Measurements from ENCODE around the gene MAGI2. TPM values are rescaled to one million over a fixed set of nuclear protein-coding genes. Genes with fewer than 3 reads are reported as not detected.

The MAGI2 gene
- 6.3 TPM for total RNA-seq
- long read RNA-seq, partial matches to known transcripts: 1 of 17 reads
- long read RNA-seq, other reads (novel, unspliced or antisense): 16 of 17 reads

- DNase-seq (ENCODE audit: low spot score): peak; percentile 85
- intact Hi-C loops (cut with DNase I): loop anchor here (5.0 kb wide), 1 partner anchor 46 kb away; no protein-coding TSS in a partner anchor
Observed at GRCh38 chr7:79453558-79454360, at the start of gene MAGI2. MAGI2 (minus strand) TSS chr7:79453667; CDS start chr7:79453320, 347 bp downstream.

- no peak for DNase-seq (ENCODE audit: low spot score)
- intact Hi-C loops (cut with DNase I): no loop called here
Observed at GRCh38 chr7:79502151-79502550, 48.7 kb upstream of the MAGI2 start.

GRCh38 chr7:79500759-79501158 is 47.3 kb upstream of the MAGI2 start:
- intact Hi-C loops (cut with DNase I): no loop called here

GRCh38 chr7:79497728-79498127 is 44.3 kb upstream of the MAGI2 start:
- intact Hi-C loops (cut with DNase I): no loop called here
- no peak for DNase-seq (ENCODE audit: low spot score)

More at GRCh38 chr7:79500759-79501158, 47.3 kb upstream of the MAGI2 start:
- no peak for DNase-seq (ENCODE audit: low spot score)

GRCh38 chr7:79495544-79496272 is 42.2 kb upstream of the MAGI2 start:
- intact Hi-C loops (cut with DNase I): no loop called here
- DNase-seq (ENCODE audit: low spot score): no peak

- no peak for DNase-seq (ENCODE audit: low spot score)
- intact Hi-C loops (cut with DNase I): no loop called here
Observed at GRCh38 chr7:79494046-79494445, 40.6 kb upstream of the MAGI2 start.

- intact Hi-C loops (cut with DNase I): no loop called here
- DNase-seq (ENCODE audit: low spot score): no peak
Observed at GRCh38 chr7:79489371-79489770, 35.9 kb upstream of the MAGI2 start.

GRCh38 chr7:79478386-79478785 is 24.9 kb upstream of the MAGI2 start:
- no peak for DNase-seq (ENCODE audit: low spot score)
- intact Hi-C loops (cut with DNase I): no loop called here

GRCh38 chr7:79475455-79475854 is 22.0 kb upstream of the MAGI2 start:
- no peak for DNase-seq (ENCODE audit: low spot score)
- intact Hi-C loops (cut with DNase I): no loop called here

GRCh38 chr7:79471699-79472098 is 18.2 kb upstream of the MAGI2 start:
- intact Hi-C loops (cut with DNase I): no loop called here
- no peak for DNase-seq (ENCODE audit: low spot score)

- no peak for DNase-seq (ENCODE audit: low spot score)
- intact Hi-C loops (cut with DNase I): no loop called here
Observed at GRCh38 chr7:79471283-79471682, 17.8 kb upstream of the MAGI2 start.

GRCh38 chr7:79465551-79465950 is 12.1 kb upstream of the MAGI2 start:
- intact Hi-C loops (cut with DNase I): no loop called here
- no peak for DNase-seq (ENCODE audit: low spot score)

- no peak for DNase-seq (ENCODE audit: low spot score)
- intact Hi-C loops (cut with DNase I): no loop called here
Observed at GRCh38 chr7:79464051-79464450, 10.6 kb upstream of the MAGI2 start.

GRCh38 chr7:79462390-79462789 is 8.9 kb upstream of the MAGI2 start:
- intact Hi-C loops (cut with DNase I): no loop called here
- no peak for DNase-seq (ENCODE audit: low spot score)

GRCh38 chr7:79461660-79462059 is 8.2 kb upstream of the MAGI2 start:
- no peak for DNase-seq (ENCODE audit: low spot score)
- intact Hi-C loops (cut with DNase I): no loop called here

- intact Hi-C loops (cut with DNase I): no loop called here
- no peak for DNase-seq (ENCODE audit: low spot score)
Observed at GRCh38 chr7:79459381-79459780, 5.9 kb upstream of the MAGI2 start.

- DNase-seq (ENCODE audit: low spot score): no peak
- intact Hi-C loops (cut with DNase I): no loop called here
Observed at GRCh38 chr7:79458796-79459195, 5.3 kb upstream of the MAGI2 start.

- intact Hi-C loops (cut with DNase I): no loop called here
- no peak for DNase-seq (ENCODE audit: low spot score)
Observed at GRCh38 chr7:79455173-79455790, 1.8 kb upstream of the MAGI2 start.

GRCh38 chr7:79454361-79454960 is 994 bp upstream of the MAGI2 start:
- DNase-seq (ENCODE audit: low spot score): no peak

GRCh38 chr7:79453266-79453557 is 255 bp downstream of the MAGI2 start:
- intact Hi-C loops (cut with DNase I): loop anchor here (5.0 kb wide), 1 partner anchor 46 kb away; no protein-coding TSS in a partner anchor
- no peak for DNase-seq (ENCODE audit: low spot score)

More at GRCh38 chr7:79454361-79454960, 994 bp upstream of the MAGI2 start:
- intact Hi-C loops (cut with DNase I): loop anchor here (5.0 kb wide), 1 partner anchor 47 kb away; no protein-coding TSS in a partner anchor
